Endothelial cell of umbilical vein (primary cell): ENCODE results near the gene SCAPER.

ENCODE experiments used
- CTCF ChIP-seq, 2 donors: IDR thresholded peaks; 1 replicate in 1 of 2; 2 replicates in 1 of 2; pipeline ENCODE4 v1.5.1; 2011; ENCODE audit warnings: low read length in 2 of 2, mild to moderate bottlenecking in 2 of 2, moderate library complexity in 2 of 2, control low read depth in 1 of 2, inconsistent platforms in 1 of 2, low read depth in 1 of 2; ENCODE audit not compliant: insufficient read depth in 1 of 2; ENCODE audit errors: extremely low read depth in 1 of 2
- EZH2 ChIP-seq: IDR thresholded peaks from 2 replicates; pipeline ENCODE4 v1.6.1; 2012; ENCODE audit warnings: borderline replicate concordance, low read depth, mild to moderate bottlenecking, moderate library complexity, low read length, inconsistent platforms; ENCODE audit not compliant: severe bottlenecking
- FOS ChIP-seq: IDR thresholded peaks from 2 replicates; pipeline ENCODE4 v1.6.1; 2011; ENCODE audit warnings: mild to moderate bottlenecking, low read length, moderate library complexity, borderline replicate concordance; ENCODE audit not compliant: insufficient read depth
- GATA2 ChIP-seq: IDR thresholded peaks from 2 replicates; pipeline ENCODE4 v1.7.0; 2011; ENCODE audit warnings: low read depth, mild to moderate bottlenecking, moderate library complexity, mixed read lengths, low read length; ENCODE audit not compliant: insufficient read length, insufficient read depth
- JUN ChIP-seq: IDR thresholded peaks from 2 replicates; pipeline ENCODE4 v1.6.1; 2011; ENCODE audit warnings: borderline replicate concordance, low read depth; ENCODE audit not compliant: insufficient read length, insufficient read depth
- MAX ChIP-seq: IDR thresholded peaks from 2 replicates; pipeline ENCODE4 v1.6.1; 2011; ENCODE audit not compliant: insufficient read depth, insufficient read length
- MYC ChIP-seq: IDR thresholded peaks from one replicate; pipeline ENCODE4 v1.6.1; 2011; ENCODE audit warnings: mild to moderate bottlenecking, low read depth, low read length
- POLR2A ChIP-seq: IDR thresholded peaks from 2 replicates; pipeline ENCODE4 v1.6.1; 2012; ENCODE audit warnings: low read depth, mild to moderate bottlenecking, control low read depth, low read length
- POLR2AphosphoS5 ChIP-seq: IDR thresholded peaks from 2 replicates; pipeline ENCODE4 v1.6.1; 2012; ENCODE audit warnings: low read depth, mild to moderate bottlenecking, control low read depth, low read length, moderate library complexity; ENCODE audit not compliant: insufficient read depth

GRCh38 chr15:76669521-76670207 lies 235.5 kb downstream of the SCAPER start:
- TF ChIP-seq JUN (no peak), CTCF (IDR thresholded peaks at IDR 0.05; ENCODE audit: extremely low read depth in 1 of 2, insufficient read depth in 1 of 2, low read depth in 1 of 2, low read length in 2 of 2) (no peak), POLR2AphosphoS5 (no peak), FOS (no peak), EZH2 (no peak), MAX (no peak), POLR2A (no peak), MYC (no peak), GATA2 (no peak)
